ENCODE measurements around the gene CCDC97.

- TF ChIP-seq EZH2 (IDR thresholded peaks at IDR 0.05; ENCODE audit: low read depth, low read length, severe bottlenecking) (no peak), CTCF (IDR thresholded peaks at IDR 0.05; ENCODE audit: control extremely low read depth in 1 of 3, insufficient read depth in 1 of 3, low read depth in 1 of 3, low read length in 3 of 3) (no peak), TBP (IDR thresholded peaks at IDR 0.05; ENCODE audit: low read depth, low read length) (no peak), PHF8 (conservative IDR thresholded peaks at IDR 0.05; ENCODE audit: low read depth, low read length) (no peak), CTBP2 (IDR thresholded peaks at IDR 0.05; ENCODE audit: borderline replicate concordance, insufficient read depth, insufficient read length, low read length) (no peak), HDAC2 (IDR thresholded peaks at IDR 0.05; ENCODE audit: borderline replicate concordance in 1 of 2, low read depth in 2 of 2, low read length in 2 of 2) (no peak)
These were observed 45.8 kb downstream of the CCDC97 start for GRCh38 chr19:41355802-41356201.

All from H1 (cell line).